Gastrocnemius medialis (tissue), 4 donors: Measurements from ENCODE around the gene VTI1A.

Experiments used
- CTCF ChIP-seq, 5 experiments: fragments of 450-650 bp in 3 of 5; fragments of 200-600 bp in 2 of 5; sonication (generic) in 2 of 5; IDR thresholded peaks in 4 of 5; conservative IDR thresholded peaks in 1 of 5; 1 replicate in 4 of 5; 2 replicates in 1 of 5; pipeline ENCODE4 v1.5.1; 2016 to 2019; ENCODE audit warnings: antibody characterized with exemption in 5 of 5, mild to moderate bottlenecking in 3 of 5, moderate library complexity in 3 of 5
- POLR2A ChIP-seq, 2 donors: fragments of 450-650 bp; IDR thresholded peaks; one replicate each; pipeline ENCODE4 v1.6.1; 2017; ENCODE audit warnings: antibody characterized with exemption in 2 of 2, mild to moderate bottlenecking in 2 of 2, moderate library complexity in 2 of 2

- TF ChIP-seq CTCF (IDR thresholded peaks at IDR 0.05 in 4 of 5, conservative IDR thresholded peaks at IDR 0.05 in 1 of 5), result no peak
- no peak for TF ChIP-seq POLR2A (IDR thresholded peaks at IDR 0.05)
These were observed 187.2 kb downstream of the VTI1A start for GRCh38 chr10:112634096-112634830.
